ENCODE measurements around the gene COL25A1. TPM values are rescaled to one million over a fixed set of nuclear protein-coding genes. Genes with fewer than 3 reads are reported as not detected.

COL25A1 gene
- total and polyA plus RNA-seq, 11 donors = 0.19 to 1.8 (median 0.50) TPM

DNA sequence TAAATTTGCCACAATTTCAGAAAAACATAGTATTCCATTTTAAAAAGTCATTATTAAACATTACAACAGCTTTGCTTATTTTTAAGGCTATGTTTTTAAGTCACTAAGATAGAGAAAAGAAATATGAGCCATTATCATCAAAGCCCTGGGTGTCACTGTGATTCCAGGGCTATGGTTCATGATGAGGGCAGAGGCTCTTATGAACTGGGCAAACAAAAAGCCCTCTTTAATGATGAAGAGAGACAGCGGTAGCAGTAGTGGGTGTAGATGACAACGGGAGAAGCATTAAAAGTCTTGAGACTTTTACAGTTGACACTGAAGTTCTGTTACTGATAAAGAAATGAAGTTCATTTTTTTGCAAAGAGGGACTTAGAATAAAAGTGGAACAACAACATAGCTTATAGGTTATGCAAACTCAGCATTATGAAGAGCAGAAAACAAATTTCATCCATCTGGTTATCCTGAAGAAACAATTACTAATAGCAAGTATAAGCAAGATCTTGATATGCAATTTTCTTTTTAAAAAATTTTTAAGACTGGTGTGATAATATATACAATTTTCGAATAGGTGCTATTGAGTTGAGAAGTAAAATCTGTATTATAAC, 336.9 kb downstream of the COL25A1 start:
- DNase-seq = no peak
- intact Hi-C loops (cut with DNase I) = no loop called here

DNA sequence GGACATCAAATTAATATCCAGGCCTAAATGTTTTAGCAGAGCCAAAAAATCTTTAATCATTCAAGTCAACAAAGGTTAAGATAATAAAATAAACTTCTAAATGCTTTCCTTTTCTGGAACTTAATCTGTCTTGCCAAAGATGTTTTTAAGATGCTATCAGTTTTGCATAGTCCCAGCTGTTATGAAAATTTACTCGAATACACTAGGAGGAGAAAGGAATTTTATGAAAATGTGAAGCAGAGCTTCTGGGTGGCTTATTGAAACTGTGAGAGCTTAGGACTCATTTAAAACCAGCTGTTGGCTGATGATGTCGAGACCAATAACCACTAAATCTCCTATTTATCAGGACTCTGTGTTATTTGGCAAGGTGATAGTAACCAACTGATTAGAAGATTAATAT, 337.4 kb downstream of the COL25A1 start:
- TF ChIP-seq POLR2A (IDR thresholded peaks at IDR 0.05) = no peak
- TF ChIP-seq CTCF (IDR thresholded peaks at IDR 0.05) = no peak
- H3K27me3 ChIP-seq = no peaks in the 10 kb centered on the region
- DNase-seq = no peak

More for the DNA sequence above, 336.9 kb downstream of the COL25A1 start:
- H3K9me3 ChIP-seq = no peaks in the 10 kb centered on the region
- TF ChIP-seq CTCF (IDR thresholded peaks at IDR 0.05) (no peak), POLR2A (IDR thresholded peaks at IDR 0.05) (no peak)
- peaks cover 0 to 6% (median 0%) of the 10 kb centered on the region in 12 donors for H3K4me1 ChIP-seq
- H3K27me3 ChIP-seq = no peaks in the 10 kb centered on the region
- no peaks in the 10 kb centered on the region for H3K36me3 ChIP-seq
- no peak overlapping the region for H3K4me3 ChIP-seq
- WGBS, 4 donors = 73 to 79% (median 74%) methylated on average over 3 of the region's 3 CpGs
- H3K27ac ChIP-seq = no peak overlapping the region
- no peak for ATAC-seq

DNA sequence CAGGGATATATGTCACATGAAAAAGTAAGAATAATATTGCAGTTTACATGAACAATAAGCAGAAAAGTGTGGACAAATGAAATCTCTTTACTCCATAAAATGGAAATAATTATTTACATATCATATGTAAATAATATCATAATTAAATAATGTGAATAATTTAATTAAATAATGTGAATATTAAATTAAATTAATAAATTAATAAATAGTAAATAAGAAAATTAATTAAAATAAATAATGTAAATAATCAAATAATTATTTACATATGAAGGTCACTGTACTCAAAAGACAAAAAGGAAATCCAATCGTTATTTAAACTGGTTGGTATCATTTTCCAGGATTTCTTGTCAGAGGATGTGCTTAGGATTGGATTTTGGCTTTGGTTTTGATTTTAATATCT, 338.5 kb downstream of the COL25A1 start:
- Histone ChIP-seq H3K27me3 (no peaks in the 10 kb centered on the region), H3K27ac (no peak overlapping the region), H3K4me1 (peaks cover 0 to 6% (median 0%) of the 10 kb centered on the region in 12 donors), H3K4me3 (no peak overlapping the region), H3K36me3 (no peaks in the 10 kb centered on the region), H3K9me3 (no peaks in the 10 kb centered on the region)
- WGBS, 4 donors = 70 to 79% (median 72%) methylated on average over 1 of the region's 1 CpG
- no peak for TF ChIP-seq CTCF (IDR thresholded peaks at IDR 0.05)
- TF ChIP-seq POLR2A (IDR thresholded peaks at IDR 0.05) = no peak
- no peak for DNase-seq
- no peak for ATAC-seq
- intact Hi-C loops (cut with DNase I) = no loop called here

More for the DNA sequence above, 337.4 kb downstream of the COL25A1 start:
- no peaks in the 10 kb centered on the region for H3K36me3 ChIP-seq
- no peak for ATAC-seq
- no peak overlapping the region for H3K4me3 ChIP-seq
- 38 to 50% (median 44%) methylated on average over 2 of the region's 2 CpGs for WGBS, 4 donors
- H3K27ac ChIP-seq = no peak overlapping the region
- no peaks in the 10 kb centered on the region for H3K9me3 ChIP-seq
- intact Hi-C loops (cut with DNase I) = no loop called here
- peaks cover 0 to 6% (median 0%) of the 10 kb centered on the region in 12 donors for H3K4me1 ChIP-seq

DNA sequence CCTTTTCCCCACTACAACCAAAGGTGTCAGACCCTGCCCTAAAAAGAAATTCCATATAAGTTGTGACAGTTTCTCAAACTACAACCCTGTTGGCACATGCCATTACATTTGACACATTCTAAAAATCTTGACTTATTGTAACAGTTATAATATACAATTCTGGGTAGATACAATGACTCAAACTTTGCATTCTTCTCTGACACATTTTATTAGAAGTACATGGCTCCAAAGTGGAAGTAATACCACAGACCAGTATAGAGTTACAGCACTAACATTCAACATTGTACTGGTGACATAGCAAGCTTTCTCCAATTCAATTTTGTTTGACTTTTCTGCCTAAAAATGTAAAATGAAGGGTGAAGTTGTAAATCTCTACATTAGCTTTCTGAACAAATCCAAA, 343.0 kb downstream of the COL25A1 start:
- Histone ChIP-seq H3K27ac (no peak overlapping the region), H3K4me3 (no peak overlapping the region), H3K9me3 (no peaks in the 10 kb centered on the region), H3K36me3 (no peaks in the 10 kb centered on the region), H3K4me1 (no peaks in the 10 kb centered on the region), H3K27me3 (no peaks in the 10 kb centered on the region)
- ATAC-seq (no peak), DNase-seq (no peak)
- TF ChIP-seq POLR2A (IDR thresholded peaks at IDR 0.05) (no peak), CTCF (IDR thresholded peaks at IDR 0.05) (no peak)
- intact Hi-C loops (cut with DNase I) = no loop called here

Data from heart left ventricle (tissue), 16 donors.